Ramos (cell line): ENCODE results near the gene TMC5.
"Not testable (repeated sequence)": the region's sequence is repeated elsewhere in the genome, so short reads cannot be mapped to it uniquely, and the experiment has no call there.

ENCODE experiments used
- in situ Hi-C: fragments of 300-500 bp; cut with MboI; formaldehyde crosslinking; loops from one replicate; pipeline ENCODE4 v1.14.3; 2022; ENCODE audit warnings: low sequenced_read_pairs; ENCODE audit not compliant: unreplicated experiment

The TMC5 gene

GRCh38 chr16:19417640-19418039, at the start of gene TMC5:
Gene TMC5 (plus strand): TSS chr16:19417883. CDS start chr16:19440039, 22,156 bp downstream.
- in situ Hi-C loops: no loop called here

DNA sequence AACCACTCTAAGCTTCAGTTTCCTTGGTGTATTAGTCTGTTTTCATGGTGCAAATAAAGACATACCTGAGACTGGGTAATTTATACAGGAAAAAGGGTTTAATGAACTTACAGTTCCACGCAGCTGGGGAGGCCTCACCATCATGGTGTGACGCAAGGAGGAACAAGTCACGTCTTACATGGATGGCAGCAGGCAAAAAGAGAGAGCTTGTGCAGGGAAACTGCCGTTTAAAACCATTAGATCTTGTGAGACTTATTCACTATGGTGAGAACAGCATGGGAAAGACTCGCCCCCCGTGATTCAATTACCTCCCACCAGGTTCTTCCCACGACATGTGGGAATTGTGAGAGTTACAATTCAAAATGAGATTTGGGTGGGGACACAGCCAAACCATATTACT, 45.1 kb upstream of the TMC5 start:
- in situ Hi-C loops: loop anchor here (10.0 kb wide), 1 partner anchor 288 kb away; no protein-coding TSS in a partner anchor

- in situ Hi-C loops: loop anchor here (10.0 kb wide), 1 partner anchor 290 kb away; no protein-coding TSS in a partner anchor
These were observed 43.3 kb upstream of the TMC5 start for GRCh38 chr16:19374402-19374801.

DNA sequence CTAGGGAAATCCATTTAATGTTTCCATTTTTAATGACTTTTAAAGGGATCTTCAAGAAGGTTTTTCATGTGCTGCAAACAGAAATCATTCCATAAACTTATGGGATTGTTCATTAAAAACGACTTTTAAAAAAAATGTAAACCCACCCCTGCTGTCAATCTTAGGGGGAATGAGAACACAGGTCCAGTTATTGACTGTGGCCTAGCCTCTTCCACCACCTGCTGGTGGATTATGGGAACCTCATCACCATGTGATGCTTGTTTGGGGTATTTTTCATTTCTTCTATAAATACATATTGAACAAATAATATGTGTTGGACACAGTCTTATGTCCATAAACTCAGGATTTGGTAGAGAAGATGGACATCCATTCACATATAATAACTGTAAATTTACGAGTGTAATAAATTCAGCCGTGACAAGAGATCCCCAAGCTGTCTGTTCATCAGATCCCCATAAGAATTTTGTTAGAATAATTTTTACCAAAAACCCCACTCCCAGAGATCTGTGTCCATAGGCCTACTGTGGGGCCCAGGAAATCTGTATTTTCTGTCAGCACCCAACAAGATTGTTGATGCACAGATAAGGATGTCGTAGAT, 42.0 kb upstream of the TMC5 start:
- in situ Hi-C loops: loop anchor here (10.0 kb wide), 1 partner anchor 291 kb away; no protein-coding TSS in a partner anchor

GRCh38 chr16:19377864-19378263, 39.8 kb upstream of the TMC5 start:
- in situ Hi-C loops: loop anchor here (10.0 kb wide), 1 partner anchor 293 kb away; no protein-coding TSS in a partner anchor

- in situ Hi-C loops: loop anchor here (10.0 kb wide), 1 partner anchor 294 kb away; no protein-coding TSS in a partner anchor
These were observed 39.2 kb upstream of the TMC5 start for GRCh38 chr16:19378511-19378910.

- in situ Hi-C loops: loop anchor here (10.0 kb wide), 1 partner anchor 295 kb away; no protein-coding TSS in a partner anchor
These were observed 37.8 kb upstream of the TMC5 start for GRCh38 chr16:19379838-19380237.

GRCh38 chr16:19380328-19380727, 37.4 kb upstream of the TMC5 start:
- in situ Hi-C loops: no loop called here

GRCh38 chr16:19382084-19382801, 35.4 kb upstream of the TMC5 start:
- in situ Hi-C loops: no loop called here

DNA sequence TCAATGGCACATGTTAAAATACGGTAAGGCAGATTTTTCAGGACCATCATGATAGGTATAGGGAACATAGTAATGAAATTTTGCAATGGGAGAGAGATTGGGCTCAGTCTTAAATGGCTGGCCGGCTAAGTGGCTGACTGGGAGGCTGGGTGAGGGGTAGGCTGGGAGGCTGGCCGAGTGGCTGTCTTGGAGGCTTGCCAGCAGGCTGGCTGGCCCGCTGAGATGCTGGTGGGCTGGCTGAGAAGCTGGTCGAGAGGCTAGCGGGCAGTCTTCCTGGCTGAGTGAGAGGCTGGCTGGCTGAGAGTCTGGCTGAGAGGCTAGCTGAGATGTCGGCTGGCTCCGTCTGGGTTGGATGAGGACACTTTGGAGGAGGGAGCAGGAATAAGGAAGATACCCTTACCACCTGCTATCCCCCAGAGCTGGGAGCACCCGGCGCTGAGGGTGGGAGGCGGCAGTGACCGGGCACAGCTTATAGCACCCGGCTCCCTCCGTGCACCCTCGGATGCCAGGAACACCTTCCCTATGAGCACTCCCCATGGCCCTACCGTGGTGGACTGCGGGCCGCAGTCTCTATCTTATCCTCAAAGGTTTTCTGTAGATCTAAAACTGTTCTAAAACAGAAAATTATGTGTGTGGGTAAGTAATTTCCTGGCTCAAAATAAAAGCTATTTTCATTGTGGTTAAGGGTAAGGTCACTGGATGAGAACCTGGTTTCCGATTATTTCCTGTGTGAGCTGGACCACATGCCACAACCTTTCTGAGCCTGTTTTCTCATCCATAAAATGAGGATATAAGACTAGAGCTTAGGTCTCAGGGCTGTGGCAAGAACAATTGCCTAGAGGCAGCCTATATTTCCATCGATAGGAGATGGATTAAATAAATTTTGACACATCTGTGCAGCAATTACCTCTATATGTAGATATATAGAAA, 34.5 kb upstream of the TMC5 start:
- in situ Hi-C loops: no loop called here

DNA sequence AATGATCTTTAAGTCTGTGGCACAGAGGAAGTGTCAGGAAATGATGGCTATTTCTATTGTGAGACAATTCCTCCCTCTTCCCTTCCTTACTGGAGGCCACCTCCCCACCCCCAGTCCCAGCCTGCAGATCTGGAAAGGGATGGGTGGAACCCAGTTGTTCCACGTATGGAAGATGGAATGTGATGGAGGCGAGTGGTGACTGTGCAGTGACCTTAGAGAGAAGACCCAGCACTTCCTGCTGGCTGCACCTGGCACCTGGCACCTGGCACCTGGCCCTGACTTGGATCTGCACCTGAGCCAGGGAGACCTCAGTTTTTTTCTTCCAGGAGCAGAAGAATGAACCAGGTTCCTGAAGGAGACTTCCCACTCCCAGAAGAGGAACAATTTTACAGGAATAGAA, 33.0 kb upstream of the TMC5 start:
- in situ Hi-C loops: no loop called here

GRCh38 chr16:19386525-19386924, 31.2 kb upstream of the TMC5 start:
- in situ Hi-C loops: no loop called here

DNA sequence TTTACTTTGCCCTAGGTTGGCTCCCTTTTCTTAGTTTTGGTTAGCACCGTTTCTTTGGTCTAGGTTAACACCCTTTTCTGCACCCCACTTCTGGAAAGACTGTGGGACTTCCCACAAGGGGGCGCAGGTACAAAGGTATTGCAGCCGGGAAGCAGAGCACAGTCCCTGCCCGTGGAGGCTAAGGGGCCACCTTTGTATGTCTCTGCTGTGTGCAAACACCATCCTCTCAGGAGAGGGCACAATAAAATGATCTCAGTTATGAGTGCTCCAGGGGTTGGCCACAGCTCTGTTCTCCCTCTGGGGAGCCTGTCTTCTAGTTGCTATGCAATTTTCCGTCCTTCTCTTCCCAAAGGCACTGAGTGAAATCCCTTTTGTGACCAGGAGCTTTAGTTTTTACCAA, 28.4 kb upstream of the TMC5 start:
- in situ Hi-C loops: no loop called here

GRCh38 chr16:19391185-19391776, 26.4 kb upstream of the TMC5 start:
- in situ Hi-C loops: not testable (repeated sequence)

- in situ Hi-C loops: no loop called here
These were observed 25.3 kb upstream of the TMC5 start for GRCh38 chr16:19392352-19392751.

- in situ Hi-C loops: no loop called here
These were observed 24.2 kb upstream of the TMC5 start for GRCh38 chr16:19393226-19394111.

DNA sequence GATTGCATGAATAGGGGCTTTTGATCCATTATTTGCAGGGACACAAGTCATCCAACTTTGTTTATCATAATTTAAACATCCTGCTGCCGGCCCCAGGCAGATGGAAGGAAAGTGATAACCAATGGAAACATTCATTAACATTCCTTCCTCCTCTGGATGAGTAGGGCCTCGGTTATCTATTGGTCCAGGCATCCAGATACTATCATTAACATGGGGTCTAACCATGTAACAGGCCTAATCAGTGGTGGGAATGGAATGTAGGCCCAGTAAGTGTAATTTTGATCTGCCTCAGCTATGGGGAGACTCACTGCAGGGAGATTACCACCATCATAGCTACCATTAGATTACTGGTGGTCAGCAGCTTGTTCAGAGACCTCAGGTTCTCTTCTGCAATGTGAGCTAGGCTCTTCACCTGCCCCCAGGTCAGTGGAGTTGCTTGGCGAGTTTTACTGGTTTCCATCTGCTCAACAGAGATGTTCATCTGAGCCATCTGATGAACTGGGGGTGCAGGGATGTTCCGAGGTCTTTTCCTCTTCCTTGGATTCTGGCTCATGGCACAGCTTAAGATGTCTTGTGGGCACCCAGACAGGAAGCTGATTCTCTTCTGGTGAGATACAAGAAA, 21.9 kb upstream of the TMC5 start:
- in situ Hi-C loops: not testable (repeated sequence)

DNA sequence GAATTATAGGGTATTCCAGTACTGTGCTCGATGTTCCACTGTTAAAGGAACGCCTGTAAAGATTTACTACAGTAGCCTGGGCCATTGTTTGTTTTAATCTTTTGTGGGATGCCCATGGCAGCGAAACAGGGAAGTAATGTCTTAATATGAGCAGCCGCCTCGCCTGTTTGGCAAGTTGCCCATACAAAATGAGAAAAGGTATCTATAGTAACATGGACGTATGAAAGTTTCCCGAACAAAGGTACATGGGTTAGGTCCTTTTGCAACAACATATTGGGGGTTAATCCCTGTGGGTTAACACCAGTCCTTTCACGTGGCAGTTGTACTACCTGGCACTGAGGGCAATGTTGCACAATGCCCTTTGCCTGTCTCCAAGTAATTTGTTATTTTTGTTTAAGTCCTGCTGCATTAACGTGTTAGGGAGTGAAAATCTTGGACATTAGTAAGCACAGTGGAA, 21.1 kb upstream of the TMC5 start:
- in situ Hi-C loops: no loop called here

DNA sequence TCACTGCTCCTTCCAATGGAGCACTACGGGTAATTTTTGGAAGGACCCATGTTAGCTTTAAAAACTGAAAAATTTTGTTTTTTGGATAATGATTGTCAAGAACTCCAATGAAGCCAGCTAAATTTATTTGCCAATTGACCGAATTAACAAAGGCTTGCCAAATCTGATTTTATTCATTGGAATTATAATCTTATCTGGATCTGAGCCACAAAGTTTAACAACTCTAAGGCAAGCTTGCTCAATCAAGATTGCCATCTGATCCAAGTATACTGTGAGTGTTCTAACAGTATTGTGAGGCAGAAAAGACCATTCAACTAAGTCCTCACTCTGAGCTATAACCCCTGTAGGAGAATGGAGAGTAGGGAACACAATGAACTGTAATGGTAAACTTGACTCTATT, 20.3 kb upstream of the TMC5 start:
- in situ Hi-C loops: not testable (repeated sequence)
